Gastrocnemius medialis (tissue), 4 donors: ENCODE data around the gene SNRNP25.

ENCODE experiments used
- CTCF ChIP-seq, 5 experiments: fragments of 450-650 bp in 3 of 5; fragments of 200-600 bp in 2 of 5; sonication (generic) in 2 of 5; IDR thresholded peaks in 4 of 5; conservative IDR thresholded peaks in 1 of 5; 1 replicate in 4 of 5; 2 replicates in 1 of 5; pipeline ENCODE4 v1.5.1; 2016 to 2019; ENCODE audit warnings: antibody characterized with exemption in 5 of 5, mild to moderate bottlenecking in 3 of 5, moderate library complexity in 3 of 5
- POLR2A ChIP-seq, 2 donors: fragments of 450-650 bp; IDR thresholded peaks; one replicate each; pipeline ENCODE4 v1.6.1; 2017; ENCODE audit warnings: antibody characterized with exemption in 2 of 2, mild to moderate bottlenecking in 2 of 2, moderate library complexity in 2 of 2

DNA sequence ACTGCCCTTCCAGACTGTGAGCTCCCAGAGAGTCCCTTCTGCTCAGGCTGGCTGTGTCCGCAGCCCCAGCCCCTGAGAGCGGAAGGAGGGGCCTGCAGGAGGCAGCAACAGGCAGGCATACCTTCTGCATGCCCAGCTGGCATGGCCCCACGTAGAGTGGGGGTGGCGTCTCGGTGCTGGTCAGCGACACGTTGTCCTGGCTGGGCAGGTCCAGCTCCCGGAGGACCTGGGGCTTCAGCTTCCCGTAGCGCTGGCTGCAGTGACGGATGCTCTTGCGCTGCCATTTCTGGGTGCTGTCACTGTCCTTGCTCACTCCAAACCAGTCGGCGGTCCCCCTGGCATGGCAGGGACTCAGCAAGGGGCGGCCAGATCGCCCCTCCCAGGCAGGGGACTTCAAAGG lies 9.8 kb downstream of the SNRNP25 start:
- no peak for TF ChIP-seq CTCF (IDR thresholded peaks at IDR 0.05 in 4 of 5, conservative IDR thresholded peaks at IDR 0.05 in 1 of 5)
- no peak for TF ChIP-seq POLR2A (IDR thresholded peaks at IDR 0.05)
